Vagina (tissue), 2 donors: ENCODE results near the gene CRYZ.

Source experiments
- CTCF ChIP-seq, 3 experiments: fragments of 450-650 bp in 2 of 3; fragments of 200-600 bp in 1 of 3; sonication (generic) in 1 of 3; IDR thresholded peaks; one replicate each; pipeline ENCODE4 v1.5.1; 2017 to 2019; ENCODE audit warnings: antibody characterized with exemption in 3 of 3, mild to moderate bottlenecking in 2 of 3, moderate library complexity in 2 of 3
- POLR2AphosphoS5 ChIP-seq, 2 donors: sonication (generic); formaldehyde crosslinking; IDR thresholded peaks; one replicate each; pipeline ENCODE4 v1.9.0; 2017; ENCODE audit warnings: antibody characterized with exemption in 2 of 2, mild to moderate bottlenecking in 2 of 2, low read depth in 1 of 2; ENCODE audit not compliant: insufficient read depth in 1 of 2

- no peak for TF ChIP-seq CTCF (IDR thresholded peaks at IDR 0.05)
- TF ChIP-seq POLR2AphosphoS5 (IDR thresholded peaks at IDR 0.05; ENCODE audit: insufficient read depth in 1 of 2, low read depth in 1 of 2): no peak
Measured at GRCh38 chr1:74703386-74704182, 29.3 kb downstream of the CRYZ start.
